Osteocyte (in vitro differentiated cells): ENCODE results near the gene TNN. TPM values are rescaled to one million over a fixed set of nuclear protein-coding genes. Genes with fewer than 3 reads are reported as not detected.

Experiments
- DNase-seq: peaks from one replicate; pipeline ENCODE4 v3.0.0; 2021; ENCODE audit warnings: mixed read lengths; ENCODE audit not compliant: unreplicated experiment; ENCODE audit errors: extremely low spot score
- H3K27ac Mint-ChIP-seq: one replicate; pipeline ENCODE4 v1.8.0; 2021; ENCODE audit warnings: mild to moderate bottlenecking, mixed read lengths; ENCODE audit not compliant: unreplicated experiment
- H3K27me3 Mint-ChIP-seq: one replicate; pipeline ENCODE4 v1.8.0; 2021; ENCODE audit warnings: mixed read lengths; ENCODE audit not compliant: unreplicated experiment
- H3K36me3 Mint-ChIP-seq: one replicate; pipeline ENCODE4 v1.8.0; 2021; ENCODE audit warnings: mixed read lengths; ENCODE audit not compliant: unreplicated experiment
- H3K4me1 Mint-ChIP-seq: one replicate; pipeline ENCODE4 v1.8.0; 2021; ENCODE audit warnings: mixed read lengths; ENCODE audit not compliant: unreplicated experiment
- H3K4me3 Mint-ChIP-seq: one replicate; pipeline ENCODE4 v1.8.0; 2021; ENCODE audit warnings: mild to moderate bottlenecking, moderate library complexity, mixed read lengths; ENCODE audit not compliant: unreplicated experiment
- H3K9me3 Mint-ChIP-seq: one replicate; pipeline ENCODE4 v1.8.0; 2021; ENCODE audit warnings: mixed read lengths; ENCODE audit not compliant: unreplicated experiment
- CTCF ChIP-seq: fragments of 200-600 bp; sonication (generic); IDR thresholded peaks from 2 replicates; pipeline ENCODE4 v1.5.0; 2021; ENCODE audit warnings: antibody characterized with exemption, mild to moderate bottlenecking, moderate library complexity
- total RNA-seq: library from RNA; stranded (reverse); gene quantifications from 2 replicates; pipeline ENCODE4 v1.2.1, GENCODE V29; 2021

Gene TNN
- total RNA-seq, 1 donor from 2014 or later = not detected

- no peak for DNase-seq
- Mint-ChIP-seq H3K27me3 (no peaks in the 10 kb centered on the region), H3K36me3 (no peaks in the 10 kb centered on the region), H3K27ac (no peak overlapping the region), H3K9me3 (peaks cover 4% of the 10 kb centered on the region), H3K4me1 (no peaks in the 10 kb centered on the region), H3K4me3 (no peak overlapping the region)
- no peak for TF ChIP-seq CTCF
Measured at GRCh38 chr1:175114996-175115395, 47.4 kb downstream of the TNN start.

GRCh38 chr1:175116210-175116798, 48.7 kb downstream of the TNN start:
- peaks cover 4% of the 10 kb centered on the region for H3K9me3 Mint-ChIP-seq
- H3K36me3 Mint-ChIP-seq = no peaks in the 10 kb centered on the region
- DNase-seq = no peak
- H3K27ac Mint-ChIP-seq = no peak overlapping the region
- no peaks in the 10 kb centered on the region for H3K4me1 Mint-ChIP-seq
- no peak for TF ChIP-seq CTCF
- H3K27me3 Mint-ChIP-seq = no peaks in the 10 kb centered on the region
- H3K4me3 Mint-ChIP-seq = no peak overlapping the region

GRCh38 chr1:175116903-175117302, 49.3 kb downstream of the TNN start:
- no peak for TF ChIP-seq CTCF
- no peak for DNase-seq
- Mint-ChIP-seq H3K27ac (no peak overlapping the region), H3K4me1 (no peaks in the 10 kb centered on the region), H3K9me3 (peaks cover 4% of the 10 kb centered on the region), H3K27me3 (peaks cover 2% of the 10 kb centered on the region), H3K4me3 (no peak overlapping the region), H3K36me3 (no peaks in the 10 kb centered on the region)

GRCh38 chr1:175118375-175119367, 51.0 kb downstream of the TNN start:
- no peaks in the 10 kb centered on the region for H3K36me3 Mint-ChIP-seq
- no peak for TF ChIP-seq CTCF
- H3K27me3 Mint-ChIP-seq = peaks cover 2% of the 10 kb centered on the region
- no peak overlapping the region for H3K4me3 Mint-ChIP-seq
- H3K9me3 Mint-ChIP-seq = no peaks in the 10 kb centered on the region
- H3K27ac Mint-ChIP-seq = no peak overlapping the region
- H3K4me1 Mint-ChIP-seq = no peaks in the 10 kb centered on the region
- no peak for DNase-seq

GRCh38 chr1:175120511-175120910, 52.9 kb downstream of the TNN start:
- Mint-ChIP-seq H3K4me3 (no peak overlapping the region), H3K4me1 (peaks cover 5% of the 10 kb centered on the region), H3K27ac (no peak overlapping the region), H3K9me3 (no peaks in the 10 kb centered on the region), H3K36me3 (no peaks in the 10 kb centered on the region), H3K27me3 (peaks cover 2% of the 10 kb centered on the region)
- TF ChIP-seq CTCF = no peak
- no peak for DNase-seq
